HEK293 (cell line): Measurements from ENCODE around the gene CAMKMT.

Experiments
- CTCF ChIA-PET: fragments of 350-600 bp; formaldehyde crosslinking; extraction: SDS; loops from one replicate; lab custom pipeline; 2021; ENCODE audit warnings: antibody characterized with exemption; lab: Yijun Ruan, JAX
- POLR2A ChIA-PET: fragments of 300-600 bp; formaldehyde crosslinking; extraction: SDS; loops from one replicate; lab custom pipeline; 2020; ENCODE audit warnings: antibody characterized with exemption, inconsistent platforms; lab: Yijun Ruan, JAX
- H3K27ac ChIP-seq: fragments of 200-500 bp; sonication (Bioruptor generic); 2 replicates; pipeline ENCODE4 v1.5.1; 2014; ENCODE audit warnings: low read depth, low read length, control low read depth, inconsistent platforms; ENCODE audit errors: extremely low read depth
- H3K36me3 ChIP-seq, 2 experiments: fragments of 200-500 bp in 1 of 2; sonication (Bioruptor generic) in 1 of 2; 1 replicate in 1 of 2; 2 replicates in 1 of 2; pipeline ENCODE4 v1.5.1; 2014 to 2017; ENCODE audit warnings: inconsistent platforms in 2 of 2, low read length in 2 of 2; ENCODE audit not compliant: control insufficient read depth in 2 of 2, insufficient read depth in 1 of 2
- H3K4me1 ChIP-seq: fragments of 200-500 bp; sonication (Bioruptor generic); 2 replicates; pipeline ENCODE4 v1.5.1; 2014; ENCODE audit warnings: mild to moderate bottlenecking, low read length, inconsistent platforms; ENCODE audit not compliant: control insufficient read depth, insufficient read depth
- H3K4me3 ChIP-seq: 2 replicates; pipeline ENCODE4 v1.5.1; 2011; ENCODE audit warnings: low read depth, mild to moderate bottlenecking, control low read depth, low read length, moderate library complexity
- H3K9me3 ChIP-seq: fragments of 200-500 bp; sonication (Bioruptor generic); 2 replicates; pipeline ENCODE4 v1.5.1; 2014; ENCODE audit warnings: low read depth, low read length, inconsistent platforms; ENCODE audit not compliant: control insufficient read depth, insufficient read depth
- AEBP2 ChIP-seq: fragments of 450-650 bp; formaldehyde crosslinking; IDR thresholded peaks from 2 replicates; pipeline ENCODE4 v1.5.1; 2016; ENCODE audit warnings: missing biosample characterization, missing genetic modification characterization, borderline replicate concordance
- MZF1 ChIP-seq: fragments of 450-650 bp; formaldehyde crosslinking; IDR thresholded peaks from 2 replicates; pipeline ENCODE4 v1.5.1; 2017; ENCODE audit warnings: missing biosample characterization, missing genetic modification characterization, borderline replicate concordance
- SCRT1 ChIP-seq: fragments of 450-650 bp; formaldehyde crosslinking; IDR thresholded peaks from 2 replicates; pipeline ENCODE4 v1.5.1; 2016; ENCODE audit warnings: missing biosample characterization, missing genetic modification characterization, borderline replicate concordance
- SCRT2 ChIP-seq: fragments of 450-650 bp; formaldehyde crosslinking; IDR thresholded peaks from 2 replicates; pipeline ENCODE4 v1.5.1; 2016; ENCODE audit warnings: missing biosample characterization, missing genetic modification characterization
- SP7 ChIP-seq: fragments of 450-650 bp; formaldehyde crosslinking; IDR thresholded peaks from 2 replicates; pipeline ENCODE4 v1.5.1; 2016; ENCODE audit warnings: missing biosample characterization, missing genetic modification characterization
- TRIM28 ChIP-seq: IDR thresholded peaks from 2 replicates; pipeline ENCODE4 v1.6.1; 2011; ENCODE audit warnings: low read length, control low read depth, borderline replicate concordance
- ZBTB17 ChIP-seq: fragments of 450-650 bp; formaldehyde crosslinking; IDR thresholded peaks from 2 replicates; pipeline ENCODE4 v1.5.1; 2016; ENCODE audit warnings: missing biosample characterization, missing genetic modification characterization
- ZBTB48 ChIP-seq: fragments of 450-650 bp; formaldehyde crosslinking; IDR thresholded peaks from 2 replicates; pipeline ENCODE4 v1.5.1; 2016; ENCODE audit warnings: missing biosample characterization, missing genetic modification characterization
- ZBTB8A ChIP-seq: fragments of 450-650 bp; formaldehyde crosslinking; IDR thresholded peaks from 2 replicates; pipeline ENCODE4 v1.5.1; 2016; ENCODE audit warnings: missing biosample characterization, missing genetic modification characterization
- ZNF157 ChIP-seq: fragments of 450-650 bp; formaldehyde crosslinking; IDR thresholded peaks from 2 replicates; pipeline ENCODE4 v1.5.1; 2016; ENCODE audit warnings: missing biosample characterization, missing genetic modification characterization
- ZNF19 ChIP-seq: fragments of 450-650 bp; formaldehyde crosslinking; IDR thresholded peaks from 2 replicates; pipeline ENCODE4; 2016; ENCODE audit warnings: missing biosample characterization, missing genetic modification characterization, low read depth
- ZNF214 ChIP-seq: fragments of 450-650 bp; formaldehyde crosslinking; IDR thresholded peaks from 2 replicates; pipeline ENCODE4 v1.5.1; 2017; ENCODE audit warnings: missing biosample characterization, mild to moderate bottlenecking, missing genetic modification characterization, borderline replicate concordance
- ZNF223 ChIP-seq: fragments of 450-650 bp; formaldehyde crosslinking; IDR thresholded peaks from 2 replicates; pipeline ENCODE4 v1.5.1; 2016; ENCODE audit warnings: missing biosample characterization, missing genetic modification characterization
- ZNF354C ChIP-seq: fragments of 450-650 bp; formaldehyde crosslinking; IDR thresholded peaks from 2 replicates; pipeline ENCODE4 v1.5.1; 2016; ENCODE audit warnings: missing biosample characterization, missing genetic modification characterization, low read depth, borderline replicate concordance
- ZNF48 ChIP-seq: fragments of 450-650 bp; formaldehyde crosslinking; IDR thresholded peaks from 2 replicates; pipeline ENCODE4 v1.5.1; 2016; ENCODE audit warnings: missing biosample characterization, missing genetic modification characterization
- ZNF548 ChIP-seq: fragments of 450-650 bp; formaldehyde crosslinking; IDR thresholded peaks from 2 replicates; pipeline ENCODE4 v1.5.1; 2016; ENCODE audit warnings: missing biosample characterization, missing genetic modification characterization
- ZNF596 ChIP-seq: fragments of 450-650 bp; IDR thresholded peaks from 2 replicates; pipeline ENCODE4 v1.5.0; 2018; ENCODE audit warnings: missing biosample characterization, mild to moderate bottlenecking, missing genetic modification characterization, moderate library complexity
- ZNF600 ChIP-seq: fragments of 450-650 bp; formaldehyde crosslinking; IDR thresholded peaks from 2 replicates; pipeline ENCODE4 v1.5.1; 2016; ENCODE audit warnings: missing biosample characterization, missing genetic modification characterization
- ZNF658 ChIP-seq: fragments of 450-650 bp; formaldehyde crosslinking; IDR thresholded peaks from 2 replicates; pipeline ENCODE4; 2016; ENCODE audit warnings: missing biosample characterization, missing genetic modification characterization
- ZNF76 ChIP-seq: fragments of 450-650 bp; formaldehyde crosslinking; IDR thresholded peaks from 2 replicates; pipeline ENCODE4; 2016; ENCODE audit warnings: low read depth, missing biosample characterization, missing genetic modification characterization, borderline replicate concordance
- ZNF830 ChIP-seq: fragments of 450-650 bp; IDR thresholded peaks from 2 replicates; pipeline ENCODE4 v1.5.0; 2018; ENCODE audit warnings: missing biosample characterization, missing genetic modification characterization, low read depth, mild to moderate bottlenecking, moderate library complexity
- TF ChIP-seq, protein P1 (sequence below): fragments of 450-650 bp; formaldehyde crosslinking; IDR thresholded peaks from 2 replicates; pipeline ENCODE4 v1.5.1; 2016; ENCODE audit warnings: missing biosample characterization, missing genetic modification characterization

Gene CAMKMT

DNA sequence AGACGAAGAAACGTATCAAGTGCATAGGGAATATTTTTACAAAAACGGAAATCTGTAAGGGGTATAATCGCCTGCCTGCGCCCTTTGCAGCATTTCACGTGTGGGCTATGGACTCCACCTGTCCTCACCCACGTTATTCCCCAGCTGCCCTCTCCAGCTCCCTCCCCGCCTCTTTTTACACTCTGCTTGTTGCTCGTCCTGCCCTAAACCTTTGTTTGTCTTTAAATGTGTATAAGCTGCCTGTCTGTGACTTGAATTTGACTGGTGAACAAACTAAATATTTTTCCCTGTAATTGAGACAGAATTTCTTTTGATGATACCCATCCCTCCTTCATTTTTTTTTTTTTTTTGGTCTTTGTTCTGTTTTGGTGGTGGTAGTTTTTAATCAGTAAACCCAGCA, 410.4 kb downstream of the CAMKMT start:
- ChIA-PET POLR2A (no interaction called here), CTCF (interaction anchor here (0.6 kb wide), 1 partner anchor 191 kb away, joined by 4 read pairs; no protein-coding TSS in a partner anchor)
- Histone ChIP-seq H3K27ac (no peak overlapping the region), H3K4me1 (peaks cover 53% of the 10 kb centered on the region), H3K4me3 (no peak overlapping the region), H3K9me3 (no peaks in the 10 kb centered on the region), H3K36me3 (no peaks in the 10 kb centered on the region)
- TF ChIP-seq ZNF157 (tag by site-specific recombination) (no peak), ZBTB48 (tag by site-specific recombination) (no peak), ZNF658 (tag by site-specific recombination) (no peak), MZF1 (no peak), ZNF76 (tag by site-specific recombination) (no peak), ZNF19 (tag by site-specific recombination) (no peak), ZNF214 (no peak), ZNF548 (tag by site-specific recombination) (no peak), ZNF223 (tag by site-specific recombination) (no peak), TRIM28 (no peak), ZNF596 (tag by site-specific recombination) (no peak)
- TF ChIP-seq, protein P1, sequence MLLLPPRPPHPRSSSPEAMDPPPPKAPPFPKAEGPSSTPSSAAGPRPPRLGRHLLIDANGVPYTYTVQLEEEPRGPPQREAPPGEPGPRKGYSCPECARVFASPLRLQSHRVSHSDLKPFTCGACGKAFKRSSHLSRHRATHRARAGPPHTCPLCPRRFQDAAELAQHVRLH = no peak

DNA sequence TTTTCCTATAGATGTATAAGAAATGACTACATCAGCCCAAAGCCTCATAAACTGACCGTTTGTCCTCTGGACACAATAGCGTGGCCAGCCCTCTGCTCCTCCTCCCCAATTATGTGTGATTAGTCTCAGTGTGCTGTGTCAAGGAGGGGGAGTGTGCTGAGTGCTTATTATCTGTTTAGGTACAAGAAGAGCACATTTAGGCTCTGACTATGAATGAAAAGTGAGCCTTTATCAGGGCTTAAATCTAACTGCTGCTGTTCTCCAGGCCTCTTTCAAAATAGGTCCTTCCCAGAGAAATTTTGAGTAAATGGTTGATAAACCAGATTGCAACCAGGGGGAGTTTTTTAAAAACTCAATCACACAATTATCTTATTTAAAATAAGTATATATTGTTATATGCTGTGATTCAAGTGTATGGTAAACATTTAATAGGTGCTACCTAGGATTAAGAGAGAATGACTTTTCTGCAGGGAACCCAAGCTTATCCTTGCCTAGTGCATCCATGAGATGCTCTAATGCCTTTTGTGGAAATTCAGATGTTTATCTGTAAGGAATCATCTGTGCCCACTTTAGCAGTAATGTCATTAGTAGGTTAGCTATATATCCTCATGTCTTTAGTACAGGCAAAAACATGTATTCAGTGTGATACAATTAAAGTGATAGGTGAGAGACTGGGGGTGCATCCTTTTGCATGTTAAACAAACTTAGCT, 411.1 kb downstream of the CAMKMT start:
- no peak overlapping the region for H3K27ac ChIP-seq
- no peaks in the 10 kb centered on the region for H3K9me3 ChIP-seq
- ChIA-PET POLR2A (no interaction called here), CTCF (interaction anchor here (0.7 kb wide), 1 partner anchor 181 kb away, joined by 3 read pairs; no protein-coding TSS in a partner anchor)
- TF ChIP-seq SP7 (peak; percentile 53), ZBTB8A (peak; percentile 55), ZNF600 (tag by site-specific recombination) (no peak)
- no peaks in the 10 kb centered on the region for H3K36me3 ChIP-seq
- no peak overlapping the region for H3K4me3 ChIP-seq
- H3K4me1 ChIP-seq = peaks cover 53% of the 10 kb centered on the region

DNA sequence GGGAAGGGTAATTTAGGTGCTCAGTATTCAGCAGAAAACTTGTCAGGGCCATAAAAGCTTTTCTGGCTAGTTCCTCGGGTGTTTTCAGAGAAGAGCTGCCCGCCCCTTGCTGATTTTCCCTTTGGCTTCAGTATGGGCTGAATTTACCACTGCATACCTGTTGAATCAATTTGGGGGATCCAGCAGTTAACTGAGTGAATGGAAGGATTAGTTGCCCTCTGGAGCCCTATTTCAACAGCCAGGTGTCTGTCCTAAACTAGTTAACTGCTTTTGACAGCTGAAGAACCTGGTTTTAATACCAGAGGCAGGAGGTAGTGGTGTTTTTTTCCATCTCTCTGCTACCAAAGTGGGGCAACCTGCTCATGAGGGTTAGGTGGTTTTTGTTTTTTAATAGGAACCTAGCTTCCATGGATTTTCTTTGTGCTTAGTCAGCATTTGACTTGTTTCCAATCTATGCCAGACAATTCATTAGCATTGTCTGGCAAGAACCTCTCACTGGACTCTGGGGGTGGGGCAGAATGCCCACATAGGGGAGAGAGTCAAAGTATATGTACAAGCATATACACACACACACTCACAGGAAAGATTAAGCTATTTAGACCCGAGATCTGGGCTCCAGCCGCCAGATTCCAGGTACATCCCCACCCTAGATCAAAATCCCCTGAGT, 413.2 kb downstream of the CAMKMT start:
- H3K36me3 ChIP-seq = no peaks in the 10 kb centered on the region
- peaks cover 49% of the 10 kb centered on the region for H3K4me1 ChIP-seq
- no peak for TF ChIP-seq ZNF830 (tag by site-specific recombination)
- TF ChIP-seq ZBTB17 (tag by site-specific recombination) = peak; percentile 53
- no peak for TF ChIP-seq AEBP2 (tag by site-specific recombination)
- peak; percentile 71; the same call in 1 of the 2 replicates for TF ChIP-seq SCRT1 (tag by site-specific recombination)
- no peak for TF ChIP-seq ZNF48 (tag by site-specific recombination)
- TF ChIP-seq ZNF354C (tag by site-specific recombination) = no peak
- peak; percentile 81 for TF ChIP-seq SCRT2 (tag by site-specific recombination)
- H3K4me3 ChIP-seq = no peak overlapping the region
- H3K27ac ChIP-seq = no peak overlapping the region
- ChIA-PET POLR2A (no interaction called here), CTCF (interaction anchor here (0.5 to 1.7 kb wide), 2 partner anchors 180 to 732 kb away, joined by 3 read pairs; no protein-coding TSS in a partner anchor)
- no peaks in the 10 kb centered on the region for H3K9me3 ChIP-seq
